GM12872 (cell line): ENCODE measurements around the gene TCEAL4.

Experiments used
- CTCF ChIP-seq: IDR thresholded peaks from 3 replicates; pipeline ENCODE4 v1.5.1; 2011; ENCODE audit warnings: low read depth, mild to moderate bottlenecking, low read length, moderate library complexity; ENCODE audit not compliant: insufficient read depth

The TCEAL4 gene

GRCh38 chrX:103585411-103586313, at the start of gene TCEAL4:
TSS of gene TCEAL4 (plus strand) at chrX:103585515. CDS start at chrX:103586676, 1,161 bp downstream.
- no peak for TF ChIP-seq CTCF

- TF ChIP-seq CTCF = no peak
These were observed 49.2 kb upstream of the TCEAL4 start for GRCh38 chrX:103536071-103536470.

- no peak for TF ChIP-seq CTCF
These were observed 48.6 kb upstream of the TCEAL4 start for GRCh38 chrX:103536732-103537131.

- no peak for TF ChIP-seq CTCF
These were observed 47.4 kb upstream of the TCEAL4 start for GRCh38 chrX:103537871-103538387.

- no peak for TF ChIP-seq CTCF
These were observed 46.6 kb upstream of the TCEAL4 start for GRCh38 chrX:103538728-103539127.

GRCh38 chrX:103539695-103540094, 45.6 kb upstream of the TCEAL4 start:
- TF ChIP-seq CTCF = no peak

GRCh38 chrX:103540145-103540544, 45.2 kb upstream of the TCEAL4 start:
- no peak for TF ChIP-seq CTCF
